Adrenal gland (tissue), 12 donors: ENCODE measurements around the gene TCF4. TPM values are rescaled to one million over a fixed set of nuclear protein-coding genes. Genes with fewer than 3 reads are reported as not detected.

ENCODE experiments used
- DNase-seq, 7 donors: peaks; one replicate each; pipeline ENCODE4 v3.0.0-alpha.2; 2019 to 2020
- H3K27ac ChIP-seq, 5 donors: fragments of 200-600 bp; sonication (generic) in 4 of 5; 1 replicate in 3 of 5; 2 replicates in 2 of 5; pipeline versions ENCODE4 v1.5.1 to v1.8.0; 2016 to 2020; ENCODE audit warnings: mild to moderate bottlenecking in 1 of 5
- H3K27me3 ChIP-seq: fragments of 200-600 bp; 2 replicates; pipeline ENCODE4 v1.8.0; 2021
- H3K36me3 ChIP-seq, 2 donors: fragments of 200-600 bp; replicated peaks in 1 of 2; 1 replicate in 1 of 2; 2 replicates in 1 of 2; pipeline versions ENCODE4 v1.5.1 to v1.8.0; 2018 to 2022
- H3K4me1 ChIP-seq, 2 donors: fragments of 200-600 bp; replicated peaks in 1 of 2; 1 replicate in 1 of 2; 2 replicates in 1 of 2; pipeline versions ENCODE4 v1.5.1 to v1.8.0; 2018 to 2021
- H3K4me3 ChIP-seq, 4 donors: fragments of 200-600 bp; sonication (generic) in 3 of 4; one replicate each; pipeline ENCODE4 v1.5.1; 2016 to 2018
- H3K9me3 ChIP-seq, 3 donors: fragments of 200-600 bp; sonication (generic) in 1 of 3; replicated peaks in 1 of 3; 1 replicate in 2 of 3; 2 replicates in 1 of 3; pipeline versions ENCODE4 v1.5.1 to v1.8.0; 2016 to 2021
- POLR2A ChIP-seq, 2 donors: fragments of 450-650 bp; IDR thresholded peaks; one replicate each; pipeline ENCODE4 v1.6.1; 2017; ENCODE audit warnings: antibody characterized with exemption in 2 of 2, mild to moderate bottlenecking in 2 of 2, moderate library complexity in 1 of 2
- WGBS, 4 donors: extraction: QIAGEN DNeasy Blood & Tissue Kit in 2 of 4; methylation state at CpG; one replicate each; pipeline versions ENCODE4 v1.1.5 to v1.1.7; 2013 to 2017; 5-methylcytosine and 5-hydroxymethylcytosine counted together
- intact Hi-C, 2 donors: fragments of 100-400 bp; cut with DNase I; formaldehyde crosslinking; loops; one replicate each; pipeline versions ENCODE4 v1.14.1 to v1.15.0; 2022 to 2023
- polyA plus RNA-seq, 3 donors: library from polyadenylated mRNA; stranded (reverse); fragments of 200-250 nt in 2 of 3; fragments of 350-450 nt in 1 of 3; fragmentation: Illumina TruSeq in 1 of 3; extraction: RNeasy Lipid Tissue Mini Kit (QIAGEN cat#74804) in 1 of 3; gene quantifications; one replicate each; pipeline ENCODE4 v1.2.3, GENCODE V29; 2013 to 2014
- total RNA-seq, 9 donors: library from RNA; depleted of rRNA in 4 of 9; stranded (reverse); fragments of >200 nt in 4 of 9; fragments of 120-200 nt in 1 of 9; fragmentation: NEBNext Ultra II Directional in 1 of 9; extraction: Animal tissue kit (Norgen Biotek cat#: 25700) in 1 of 9; gene quantifications; one replicate each; pipeline versions ENCODE4 v1.1.0 to v1.2.4, GENCODE V29; 2013 to 2023
- TF ChIP-seq, protein P1 (sequence below), 6 experiments: fragments of 450-650 bp in 4 of 6; fragments of 200-600 bp in 2 of 6; sonication (generic) in 1 of 6; IDR thresholded peaks; 1 replicate in 5 of 6; 2 replicates in 1 of 6; pipeline versions ENCODE4 v1.5.1 to v1.8.0; 2016 to 2021; ENCODE audit warnings: antibody characterized with exemption in 6 of 6, mild to moderate bottlenecking in 2 of 6, moderate library complexity in 1 of 6
- donor health status: healthy with polysubstance abuse.
- donor health status: Bipolar disorder and iron deficiency.
- donor health status: DM: yes; HTN: yes; CAD: no.
- donor health status: DM: no; HTN: no; CAD: no.
- donor health status: DM: no; HTN: no; CAD: no.
- donor health status: DM: yes; HTN: yes; CAD: no.

The TCF4 gene
- total and polyA plus RNA-seq, 12 donors, result 21.9 to 196 (median 112) TPM

DNA sequence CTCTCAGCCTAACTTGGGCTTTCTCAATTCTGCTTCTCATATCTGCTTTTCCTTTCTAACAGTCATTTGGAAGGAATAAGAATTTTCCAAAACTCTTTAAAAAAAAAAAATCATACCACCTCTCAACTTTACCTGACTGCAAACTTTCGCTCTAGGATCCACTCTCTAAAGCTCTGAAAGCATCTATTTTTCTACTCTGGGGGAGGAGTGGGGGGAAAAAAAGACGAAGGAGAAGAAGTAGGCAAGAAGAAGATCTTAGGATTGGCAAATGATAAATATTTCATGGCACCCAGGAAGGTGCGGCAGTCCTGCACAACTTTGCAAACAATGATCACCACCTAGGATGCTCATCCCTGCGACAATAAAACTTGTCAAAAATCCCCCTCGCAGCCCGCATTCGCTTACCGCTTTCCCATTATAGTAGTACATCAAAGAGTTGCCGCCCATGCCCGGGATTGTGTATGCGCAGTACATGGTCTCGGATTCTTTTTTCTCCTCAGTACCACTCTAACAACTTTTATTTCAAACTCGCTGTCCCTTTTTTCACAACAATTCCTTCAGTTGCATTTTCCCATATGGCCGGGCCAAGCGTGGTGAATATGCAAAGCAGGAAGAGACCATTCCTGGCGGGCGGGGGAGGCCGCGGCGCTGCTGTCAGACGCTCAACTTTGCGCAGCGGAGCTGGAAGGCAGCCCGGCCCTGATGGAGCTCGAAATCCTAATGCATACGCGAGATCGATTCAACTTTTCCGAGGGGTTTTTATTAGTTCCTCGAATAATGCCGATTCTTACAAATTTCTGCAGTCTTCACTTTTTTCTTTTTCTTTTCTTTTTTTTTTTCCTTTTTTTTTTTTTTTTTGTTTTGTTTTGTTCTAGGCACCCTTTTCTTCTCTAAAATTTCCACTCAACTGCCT, 266.5 kb downstream of the TCF4 start:
- no peaks in the 10 kb centered on the region for H3K36me3 ChIP-seq
- no peaks in the 10 kb centered on the region for H3K27me3 ChIP-seq
- peak overlapping the region; percentile 88 to 98 (median 95) for H3K27ac ChIP-seq
- WGBS, 4 donors, result 0 to 1% (median 0%) methylated on average over 31 of the region's 31 CpGs
- H3K4me1 ChIP-seq, result peaks cover 27 to 43% of the 10 kb centered on the region in 2 donors
- TF ChIP-seq, protein P1, sequence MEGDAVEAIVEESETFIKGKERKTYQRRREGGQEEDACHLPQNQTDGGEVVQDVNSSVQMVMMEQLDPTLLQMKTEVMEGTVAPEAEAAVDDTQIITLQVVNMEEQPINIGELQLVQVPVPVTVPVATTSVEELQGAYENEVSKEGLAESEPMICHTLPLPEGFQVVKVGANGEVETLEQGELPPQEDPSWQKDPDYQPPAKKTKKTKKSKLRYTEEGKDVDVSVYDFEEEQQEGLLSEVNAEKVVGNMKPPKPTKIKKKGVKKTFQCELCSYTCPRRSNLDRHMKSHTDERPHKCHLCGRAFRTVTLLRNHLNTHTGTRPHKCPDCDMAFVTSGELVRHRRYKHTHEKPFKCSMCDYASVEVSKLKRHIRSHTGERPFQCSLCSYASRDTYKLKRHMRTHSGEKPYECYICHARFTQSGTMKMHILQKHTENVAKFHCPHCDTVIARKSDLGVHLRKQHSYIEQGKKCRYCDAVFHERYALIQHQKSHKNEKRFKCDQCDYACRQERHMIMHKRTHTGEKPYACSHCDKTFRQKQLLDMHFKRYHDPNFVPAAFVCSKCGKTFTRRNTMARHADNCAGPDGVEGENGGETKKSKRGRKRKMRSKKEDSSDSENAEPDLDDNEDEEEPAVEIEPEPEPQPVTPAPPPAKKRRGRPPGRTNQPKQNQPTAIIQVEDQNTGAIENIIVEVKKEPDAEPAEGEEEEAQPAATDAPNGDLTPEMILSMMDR (IDR thresholded peaks at IDR 0.05), result no peak
- peak in 1 of 2 donors; percentile 73 for TF ChIP-seq POLR2A (IDR thresholded peaks at IDR 0.05)
- peak overlapping the region in 3 of 4 donors; percentile 13 to 75 (median 75) for H3K4me3 ChIP-seq
- H3K9me3 ChIP-seq, result no peaks in the 10 kb centered on the region
- intact Hi-C loops, result loop anchor here in 1 of 2 donors (10.0 kb wide), 1 partner anchor 87 kb away; no protein-coding TSS in a partner anchor
- peak; percentile 93 to 97 (median 96) for DNase-seq

DNA sequence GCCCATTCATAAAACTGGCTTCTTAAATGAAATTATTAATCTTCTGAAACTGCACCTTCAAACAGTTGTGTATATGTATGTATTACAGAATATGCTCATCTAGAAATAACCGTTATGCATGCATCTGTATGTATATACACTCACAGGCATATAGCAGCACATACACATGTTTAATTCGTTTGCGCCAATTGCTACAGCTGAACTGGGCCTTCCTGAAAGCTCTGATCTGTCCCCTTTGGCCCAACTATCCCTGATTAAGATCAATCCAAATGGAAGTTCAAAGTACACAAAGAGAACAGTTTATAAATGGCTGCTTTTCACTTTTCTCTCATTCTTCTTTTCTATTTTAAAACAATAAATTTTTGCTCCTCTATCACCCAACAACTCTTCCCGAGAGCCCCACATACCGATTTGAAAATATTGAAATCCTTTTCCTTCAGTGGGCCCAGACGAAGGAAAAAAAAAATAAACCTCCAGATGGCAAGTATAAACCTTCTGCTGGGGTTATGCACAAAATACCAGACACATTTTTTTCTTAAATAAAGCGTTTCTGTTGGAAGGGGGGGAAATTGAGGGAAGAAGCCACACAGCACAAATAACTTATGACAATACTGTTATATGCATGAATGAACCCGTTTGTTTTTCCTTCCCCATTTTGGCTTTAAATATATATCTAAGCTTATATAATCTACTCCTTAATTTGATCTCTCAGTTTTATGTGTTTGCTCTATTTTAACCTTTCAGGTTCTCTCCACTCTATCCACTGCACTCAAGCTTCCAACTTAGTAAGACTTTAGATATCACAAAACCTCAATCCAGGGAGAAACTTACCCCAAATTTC, 267.3 kb downstream of the TCF4 start:
- peak overlapping the region in 2 of 4 donors; percentile 75 for H3K4me3 ChIP-seq
- TF ChIP-seq, protein P1 (IDR thresholded peaks at IDR 0.05), result no peak
- no peak for TF ChIP-seq POLR2A (IDR thresholded peaks at IDR 0.05)

DNA sequence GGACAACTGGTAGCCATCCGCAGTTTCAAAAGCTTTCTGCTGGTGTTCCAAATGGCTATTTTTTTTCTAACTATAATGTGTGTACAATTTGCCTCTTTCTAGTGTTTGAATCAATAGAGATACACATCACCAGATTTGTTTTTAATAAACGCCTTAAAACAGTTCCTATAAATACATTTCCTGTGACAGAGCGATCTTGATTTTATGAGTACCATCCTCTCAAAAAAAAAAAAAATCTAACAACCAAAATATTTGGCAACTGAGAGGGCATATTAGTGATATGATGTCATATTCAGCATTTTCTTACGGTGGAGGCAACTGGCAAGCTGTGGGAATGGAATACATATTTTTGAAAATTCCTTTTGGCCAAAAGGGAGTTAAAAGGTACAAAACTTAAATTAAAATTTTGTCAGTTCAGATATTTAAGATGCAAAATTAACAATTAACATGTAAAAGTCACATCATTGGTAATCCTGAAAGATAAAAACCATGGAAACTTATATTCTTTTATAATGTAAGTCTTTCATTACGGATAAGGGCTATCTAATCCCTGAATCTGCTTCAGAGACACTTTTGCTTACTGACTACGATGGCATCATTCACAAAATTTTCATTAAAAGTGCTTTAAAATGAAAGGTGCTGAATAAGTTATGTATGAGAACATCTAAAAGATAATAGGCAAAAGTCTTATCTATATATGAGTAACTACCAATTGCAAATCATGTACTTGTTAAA, 268.4 kb downstream of the TCF4 start:
- DNase-seq, result no peak
- peak in 1 of 2 donors; percentile 36 for TF ChIP-seq POLR2A (IDR thresholded peaks at IDR 0.05)
- TF ChIP-seq, protein P1 (IDR thresholded peaks at IDR 0.05), result no peak
- no peaks in the 10 kb centered on the region for H3K9me3 ChIP-seq
- H3K27me3 ChIP-seq, result no peaks in the 10 kb centered on the region
- H3K4me1 ChIP-seq, result peaks cover 43 to 62% of the 10 kb centered on the region in 2 donors
- intact Hi-C loops, result loop anchor here in 1 of 2 donors (10.0 kb wide), 2 partner anchors 55 to 85 kb away; no protein-coding TSS in a partner anchor
- H3K36me3 ChIP-seq, result no peaks in the 10 kb centered on the region
- peak overlapping the region in 2 of 4 donors; percentile 75 for H3K4me3 ChIP-seq
- WGBS, 4 donors, result 10 to 18% (median 13%) methylated on average over 6 of the region's 6 CpGs
- H3K27ac ChIP-seq, result peak overlapping the region; percentile 88 to 98 (median 95)

More for the DNA sequence above, 267.3 kb downstream of the TCF4 start:
- Histone ChIP-seq H3K27ac (peak overlapping the region; percentile 88 to 98 (median 95)), H3K27me3 (no peaks in the 10 kb centered on the region), H3K9me3 (no peaks in the 10 kb centered on the region), H3K4me1 (peaks cover 35 to 51% of the 10 kb centered on the region in 2 donors), H3K36me3 (no peaks in the 10 kb centered on the region)
- intact Hi-C loops, result loop anchor here in 1 of 2 donors (10.0 kb wide), 1 partner anchor 86 kb away; no protein-coding TSS in a partner anchor
- DNase-seq, result no peak
- 6 to 10% (median 8%) methylated on average over 8 of the region's 8 CpGs for WGBS, 4 donors
